ENCODE results near the gene TOB1.
"Not testable (repeated sequence)": the region's sequence is repeated elsewhere in the genome, so short reads cannot be mapped to it uniquely, and the experiment has no call there.

Gene TOB1

DNA sequence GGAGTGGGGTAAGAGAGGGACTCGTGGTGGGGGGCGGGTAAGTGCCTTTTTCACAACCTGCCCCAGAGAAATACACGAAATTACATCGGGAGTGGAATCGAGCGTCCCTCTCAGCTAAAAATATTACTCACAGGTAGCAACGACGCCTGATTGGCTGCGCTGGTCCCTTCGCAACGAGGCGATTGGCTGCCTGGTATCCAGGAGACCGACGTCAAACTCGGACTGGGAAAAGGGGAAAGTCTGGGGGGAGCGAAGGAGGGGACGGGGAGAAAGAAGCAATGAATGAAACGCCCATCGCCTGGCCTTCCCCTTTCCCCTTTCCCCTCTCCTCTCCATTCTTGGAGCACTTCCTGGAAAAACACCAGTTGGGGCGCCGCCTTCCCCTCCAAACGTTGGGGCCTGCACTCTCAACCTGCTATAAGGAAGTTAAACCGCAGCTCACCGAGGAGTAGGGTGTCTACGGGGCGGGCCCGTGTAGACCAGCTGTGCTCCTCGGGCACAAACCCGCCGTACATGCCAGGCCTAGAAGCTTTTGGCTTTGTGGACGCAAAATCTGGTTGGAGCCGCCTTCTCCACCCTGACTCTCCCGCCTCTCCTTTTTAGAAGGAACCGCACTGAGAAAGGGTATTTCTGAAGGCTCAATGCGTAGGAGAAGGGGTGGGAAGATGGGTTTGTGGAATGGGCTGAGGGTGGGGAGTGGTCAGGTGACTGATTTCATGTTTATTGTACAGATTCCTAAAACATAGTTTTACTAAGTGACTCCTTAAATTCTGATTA is 1.4 kb upstream of the TOB1 start:
- DNase-seq = peak; percentile 89

- no peak for DNase-seq
Observed at GRCh38 chr17:50866950-50867362, 802 bp upstream of the TOB1 start.

GRCh38 chr17:50865868-50866260 is 290 bp downstream of the TOB1 start:
- DNase-seq = no peak

GRCh38 chr17:50865060-50865867 is 890 bp downstream of the TOB1 start:
- DNase-seq = no peak

- DNase-seq = no peak
Observed at GRCh38 chr17:50864747-50865059, 1.5 kb downstream of the TOB1 start.

GRCh38 chr17:50863931-50864330 is 2.2 kb downstream of the TOB1 start:
- DNase-seq = no peak

- DNase-seq = no peak
Observed at GRCh38 chr17:50863221-50863843, 2.8 kb downstream of the TOB1 start.

DNA sequence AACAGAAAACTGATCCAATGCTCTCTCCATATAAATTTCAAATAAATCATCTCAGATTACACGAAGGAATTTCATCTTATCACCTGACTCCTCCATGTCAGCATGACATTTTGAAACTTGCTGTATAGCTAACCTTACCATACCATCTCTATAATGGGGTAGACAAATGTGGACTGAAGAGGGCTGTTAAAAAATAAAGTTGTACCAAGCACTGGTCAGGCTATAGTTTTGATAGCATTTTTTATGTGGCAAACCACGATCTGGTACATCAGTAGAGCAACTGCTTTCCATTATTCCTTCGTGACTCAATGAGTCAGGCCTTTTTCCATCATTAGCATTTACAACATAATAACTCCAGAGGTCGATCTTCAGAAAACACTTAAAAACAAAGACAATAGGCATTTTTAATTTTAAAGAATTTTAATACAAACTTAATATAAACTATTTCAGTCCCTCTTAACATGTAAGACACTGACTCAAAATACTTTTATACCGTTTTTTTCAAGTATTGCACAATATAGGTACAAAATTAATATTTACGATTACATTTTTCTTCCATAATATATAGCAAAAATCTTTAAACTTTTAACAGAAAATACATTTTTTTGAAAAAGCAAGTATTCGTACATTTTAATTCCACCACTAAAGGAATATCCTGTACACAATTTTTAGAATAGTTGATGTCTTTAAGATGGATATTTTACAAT is 4.2 kb downstream of the TOB1 start:
- DNase-seq = no peak

GRCh38 chr17:50861334-50861676 is 4.8 kb downstream of the TOB1 start:
- DNase-seq = no peak

GRCh38 chr17:50859727-50860126 is 6.4 kb downstream of the TOB1 start:
- DNase-seq = not testable (repeated sequence)

- no peak for DNase-seq
Observed at GRCh38 chr17:50858486-50859225, 7.5 kb downstream of the TOB1 start.

DNA sequence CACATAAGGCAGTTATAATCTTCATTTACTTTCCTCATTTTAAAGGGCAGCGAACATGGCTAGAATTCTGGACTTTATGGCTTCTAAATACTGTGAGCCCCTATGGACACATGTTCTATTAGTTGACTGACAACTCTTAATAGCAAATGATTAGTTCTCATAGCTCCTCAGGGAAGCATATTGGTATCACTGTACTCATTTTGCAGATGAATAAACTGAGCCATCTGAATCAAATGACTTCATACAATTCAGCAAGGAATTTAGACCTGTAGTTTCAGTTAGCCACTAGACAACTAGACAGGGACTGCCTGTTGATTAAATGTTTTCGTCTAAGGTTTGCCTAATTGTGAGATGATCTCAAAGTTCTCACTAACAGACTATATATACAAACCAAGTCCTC is 9.7 kb downstream of the TOB1 start:
- DNase-seq = no peak

DNA sequence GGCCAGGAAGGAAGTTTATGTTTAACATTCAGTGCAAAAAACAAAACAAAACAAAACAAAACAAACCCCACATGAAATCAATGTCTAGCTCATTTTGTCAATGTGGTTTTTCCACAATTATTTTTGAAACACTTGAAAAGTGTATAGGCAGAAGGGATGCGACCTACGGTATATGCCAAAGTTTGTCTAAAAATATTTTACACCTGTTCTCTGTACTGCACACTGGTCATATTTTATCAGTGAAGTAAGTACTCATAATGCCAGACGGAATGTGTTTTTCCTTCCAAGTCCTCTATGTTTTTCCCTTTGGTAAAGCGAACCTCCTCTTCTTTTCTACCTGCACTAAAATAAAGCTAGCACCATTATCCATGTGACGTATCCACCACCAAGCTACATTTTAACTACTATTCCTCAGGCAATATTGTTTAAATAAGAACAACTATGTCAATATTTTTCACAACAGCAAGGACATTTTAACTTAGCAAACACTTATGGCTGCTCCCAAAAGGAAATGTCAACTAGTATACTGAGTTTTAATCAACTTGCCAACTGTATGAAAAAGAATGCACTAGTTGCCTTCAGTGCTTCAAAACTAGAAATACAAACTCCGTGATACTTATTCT is 10.3 kb downstream of the TOB1 start:
- no peak for DNase-seq

- DNase-seq = no peak
Observed at GRCh38 chr17:50853781-50854180, 12.4 kb downstream of the TOB1 start.

GRCh38 chr17:50853015-50853615 is 13.0 kb downstream of the TOB1 start:
- DNase-seq = no peak

DNA sequence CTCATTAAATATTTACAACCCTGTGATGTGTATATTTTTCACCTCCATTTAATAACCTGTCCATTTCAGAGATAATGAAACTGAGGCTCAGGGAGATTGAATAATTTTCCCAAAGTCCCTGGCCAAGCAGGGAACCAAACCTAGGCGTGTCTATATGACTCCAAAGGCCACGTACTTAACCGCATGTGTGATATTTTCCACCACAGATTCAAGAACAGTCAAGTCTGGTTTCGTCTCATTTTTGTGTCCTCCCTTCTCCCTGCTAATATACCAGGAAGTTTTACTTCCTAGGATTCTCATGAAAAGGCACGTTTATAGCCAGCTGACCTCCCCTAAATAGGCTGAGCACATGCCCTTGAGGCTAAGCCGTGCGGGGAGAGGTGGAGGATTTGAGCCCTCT is 15.5 kb downstream of the TOB1 start:
- DNase-seq = no peak

GRCh38 chr17:50848711-50849110 is 17.4 kb downstream of the TOB1 start:
- no peak for DNase-seq

- no peak for DNase-seq
Observed at GRCh38 chr17:50848039-50848438, 18.1 kb downstream of the TOB1 start.

DNA sequence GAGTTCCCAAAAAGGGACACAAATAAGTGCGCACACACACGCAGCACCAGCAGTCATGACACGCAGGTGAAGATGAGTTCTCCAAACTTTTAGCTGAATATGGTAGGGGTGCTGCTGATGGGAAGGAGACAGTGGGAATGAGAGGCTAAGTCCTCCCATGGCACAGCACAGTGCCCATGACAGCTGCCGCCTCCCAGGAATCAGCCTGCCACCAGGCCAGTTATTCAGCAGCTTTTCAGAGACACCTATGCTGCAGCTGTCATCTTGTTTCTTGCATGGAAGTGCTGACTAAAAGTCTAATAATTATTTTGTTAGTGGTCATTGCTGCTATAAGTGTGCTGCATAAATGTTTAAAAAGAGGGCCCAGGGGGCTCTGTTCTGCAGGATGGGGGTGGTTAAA is 18.6 kb downstream of the TOB1 start:
- DNase-seq = no peak

GRCh38 chr17:50845240-50846147 is 20.7 kb downstream of the TOB1 start:
- no peak for DNase-seq

Measured in amniotic stem cell (primary cell).